ENCODE data around the gene ARHGAP32.

ARHGAP32 gene

DNA sequence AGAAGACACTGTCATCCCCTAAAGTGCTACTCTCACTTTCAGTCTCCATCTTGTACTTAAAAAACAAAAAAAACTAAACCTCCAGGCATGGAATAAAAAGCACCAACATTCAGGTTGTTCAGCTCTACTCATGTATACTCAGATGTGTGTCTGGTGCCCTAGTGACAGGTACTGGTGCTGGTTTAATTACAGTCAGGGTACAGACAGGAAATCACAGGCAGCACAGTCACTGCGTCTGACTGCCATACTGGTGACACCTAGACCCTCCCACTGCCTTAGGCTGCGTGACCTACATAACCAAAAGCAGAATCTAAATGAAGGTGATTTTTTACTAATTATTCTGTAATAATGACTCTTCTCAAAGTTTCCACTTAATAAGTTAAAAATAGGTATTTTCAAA, at the start of gene ARHGAP32:
Gene ARHGAP32, minus strand, starts transcription at position 176 of the 400 bp plus-strand sequence. Its CDS starts 127 bp downstream, at position 49.
- no peak for DNase-seq (ENCODE audit: low read depth)

DNA sequence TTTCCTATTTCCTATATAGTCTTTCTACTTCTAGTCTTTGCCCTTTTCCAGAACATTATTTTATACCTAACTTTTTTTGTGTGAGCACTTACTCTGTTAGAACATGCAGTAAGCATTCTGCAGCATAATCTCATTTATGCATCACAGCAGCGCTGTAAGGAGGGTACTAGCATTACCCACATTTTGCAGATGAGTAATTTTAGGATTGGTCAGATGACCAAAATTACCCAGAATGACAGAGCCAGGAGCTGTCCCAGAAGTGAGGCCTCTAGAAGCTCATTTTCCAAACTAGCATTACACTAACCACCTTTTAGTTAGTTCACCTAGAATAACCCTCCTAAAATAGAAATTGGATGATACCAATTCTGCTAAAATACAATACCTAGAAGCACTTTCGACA, 47.1 kb upstream of the ARHGAP32 start:
- DNase-seq (ENCODE audit: low read depth), result no peak

DNA sequence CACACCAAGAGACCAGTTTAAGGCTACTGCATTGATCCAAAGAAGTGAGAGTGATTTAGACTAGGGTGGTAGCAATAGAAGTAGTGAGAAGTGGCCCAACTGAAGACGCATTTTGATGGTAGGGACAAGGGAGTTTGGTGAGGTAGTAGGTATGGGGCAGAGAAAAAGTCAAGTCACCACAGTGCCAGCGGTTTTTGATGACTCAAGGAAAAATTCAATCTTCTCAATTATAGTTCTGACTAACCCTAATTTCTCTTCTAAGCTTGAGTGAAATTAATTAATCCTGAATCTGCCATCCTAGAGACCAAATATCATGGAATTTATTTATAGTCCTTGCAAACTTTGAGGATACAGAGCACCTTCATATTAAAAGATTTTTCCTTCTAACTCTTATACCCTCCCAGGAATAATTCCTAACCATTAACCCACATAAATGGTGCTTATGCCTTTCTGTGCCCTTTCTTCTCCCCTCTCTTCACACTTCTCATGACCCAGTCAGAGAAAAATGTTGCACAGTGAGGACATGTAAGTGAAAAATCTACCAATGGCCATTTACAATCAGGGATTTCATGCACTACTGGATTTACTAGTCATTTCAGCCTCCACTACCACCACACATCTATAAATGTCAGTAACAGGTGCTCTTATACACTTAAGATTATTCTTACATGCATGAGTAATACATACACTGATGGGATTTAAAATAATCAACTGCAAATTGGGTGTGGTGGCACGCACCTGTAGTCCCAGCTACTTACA, 45.9 kb upstream of the ARHGAP32 start:
- no peak for DNase-seq (ENCODE audit: low read depth)

DNA sequence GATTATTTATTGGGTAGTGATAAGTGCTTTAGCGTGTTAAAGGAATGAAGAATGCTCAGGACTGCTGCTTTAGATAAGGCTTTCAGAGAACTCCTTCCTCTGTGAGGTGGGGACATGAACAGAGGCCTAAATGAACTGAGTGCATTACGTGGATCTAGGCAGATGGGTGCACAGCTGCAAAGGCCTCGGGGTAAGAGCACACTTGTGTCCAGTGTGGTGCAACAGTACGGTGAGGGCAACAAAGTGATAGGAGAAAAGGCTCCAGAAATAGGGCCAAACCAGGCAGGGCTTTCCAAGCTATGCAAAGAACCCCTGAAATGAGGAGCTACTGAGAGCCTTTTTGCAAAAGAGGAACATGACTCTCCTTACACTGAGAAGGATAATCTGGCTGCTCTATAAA, 45.3 kb upstream of the ARHGAP32 start:
- DNase-seq (ENCODE audit: low read depth), result no peak

DNA sequence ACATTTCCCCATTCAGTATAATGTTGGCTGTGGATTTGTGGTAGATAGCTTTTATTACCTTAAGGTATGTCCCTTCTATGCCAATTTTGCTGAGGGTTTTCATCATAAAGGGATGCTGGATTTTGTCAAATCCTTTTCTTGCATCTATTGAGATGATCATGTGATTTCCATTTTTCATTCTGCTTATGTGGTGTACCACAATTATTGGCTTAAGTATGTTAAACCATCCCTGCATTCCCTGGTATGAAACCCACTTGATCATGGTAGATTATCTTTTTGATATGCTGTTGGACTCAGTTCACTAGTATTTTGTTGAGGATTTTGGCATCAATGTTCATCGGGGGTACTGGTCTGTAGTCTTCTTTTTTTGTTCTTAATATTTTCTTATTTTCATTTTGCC, 44.7 kb upstream of the ARHGAP32 start:
- DNase-seq (ENCODE audit: low read depth), result no peak

DNA sequence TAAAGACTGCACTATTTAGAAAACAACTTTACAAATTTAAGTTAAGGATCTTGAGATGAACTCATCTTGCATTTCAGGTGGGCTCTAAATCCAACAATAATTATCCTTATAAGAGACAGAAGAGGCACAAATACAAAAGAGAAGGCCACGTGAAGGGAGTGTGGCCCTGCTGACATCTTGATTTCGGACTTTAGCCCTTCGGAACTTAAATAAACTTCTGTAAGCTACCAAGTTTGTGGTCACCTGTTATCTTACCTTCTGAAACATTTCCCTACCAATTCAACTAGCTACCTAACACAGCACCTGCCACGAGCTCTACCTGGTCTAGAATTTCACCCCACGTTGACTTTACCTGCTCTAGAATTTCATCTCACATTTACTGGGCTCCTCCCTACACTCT, 42.9 kb upstream of the ARHGAP32 start:
- no peak for DNase-seq (ENCODE audit: low read depth)

DNA sequence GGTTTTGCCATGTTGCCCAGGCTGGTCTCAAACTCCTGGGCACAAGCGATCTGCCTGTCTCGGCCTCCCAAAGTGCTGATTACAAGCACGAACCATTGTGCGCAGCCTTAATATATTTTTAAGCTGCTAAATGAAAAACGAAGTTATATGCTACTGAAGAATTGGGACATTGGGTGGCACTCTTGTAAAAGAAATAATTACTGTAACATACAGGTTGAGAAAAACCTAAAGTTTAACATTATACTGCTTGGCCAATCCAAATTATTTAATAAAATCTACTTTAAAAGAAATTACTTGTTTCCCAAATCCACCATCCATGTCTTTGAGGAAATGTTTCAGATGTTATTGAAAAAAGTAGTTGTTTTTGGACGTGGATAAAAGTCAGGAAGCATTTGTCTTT, 37.9 kb upstream of the ARHGAP32 start:
- DNase-seq (ENCODE audit: low read depth), result no peak

DNA sequence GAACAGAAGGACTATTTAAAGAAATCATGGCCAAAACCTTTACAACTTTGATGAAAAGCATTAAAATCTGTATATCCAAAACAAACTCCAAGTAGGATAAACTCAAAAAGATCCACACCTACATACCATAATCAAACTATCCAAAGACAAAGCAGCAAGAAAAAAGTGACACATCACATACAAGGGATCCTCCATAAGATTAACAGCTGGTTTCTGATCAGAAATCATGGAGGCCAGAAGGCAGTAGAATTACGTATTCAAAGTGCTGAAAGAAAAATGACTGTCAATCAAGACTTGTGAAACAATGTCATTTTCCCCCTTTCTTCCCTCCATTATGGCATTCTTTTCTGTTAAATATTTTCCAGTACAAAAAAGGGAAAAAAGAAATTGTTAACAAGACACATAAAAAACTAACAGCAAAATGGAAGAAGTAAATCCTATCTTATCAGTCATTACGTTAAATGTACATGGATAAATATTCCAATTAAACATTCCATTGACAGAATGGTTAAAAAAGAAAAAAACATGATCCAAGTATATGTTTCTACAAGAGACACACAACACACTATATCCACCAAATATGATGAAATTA, 34.2 kb upstream of the ARHGAP32 start:
- DNase-seq (ENCODE audit: low read depth), result no peak

DNA sequence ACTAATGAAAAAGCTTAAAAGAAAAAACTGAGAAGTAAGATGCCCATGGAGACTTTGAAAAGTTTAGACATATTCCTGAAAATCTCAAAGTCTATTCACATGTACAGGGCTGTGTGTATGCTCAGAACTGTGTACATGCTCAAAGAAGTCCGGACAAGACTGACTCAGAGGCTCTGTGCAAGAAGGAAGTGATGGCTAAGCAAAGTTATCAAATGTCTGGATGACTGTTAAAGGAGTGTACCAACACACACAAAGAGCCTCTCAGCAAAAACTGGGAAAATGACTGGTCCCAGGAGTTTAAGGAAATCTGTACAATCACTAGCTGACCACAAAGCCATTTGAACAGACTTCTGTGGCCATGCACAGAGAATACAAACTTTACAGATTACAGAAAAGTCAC, 33.1 kb upstream of the ARHGAP32 start:
- DNase-seq (ENCODE audit: low read depth), result no peak

DNA sequence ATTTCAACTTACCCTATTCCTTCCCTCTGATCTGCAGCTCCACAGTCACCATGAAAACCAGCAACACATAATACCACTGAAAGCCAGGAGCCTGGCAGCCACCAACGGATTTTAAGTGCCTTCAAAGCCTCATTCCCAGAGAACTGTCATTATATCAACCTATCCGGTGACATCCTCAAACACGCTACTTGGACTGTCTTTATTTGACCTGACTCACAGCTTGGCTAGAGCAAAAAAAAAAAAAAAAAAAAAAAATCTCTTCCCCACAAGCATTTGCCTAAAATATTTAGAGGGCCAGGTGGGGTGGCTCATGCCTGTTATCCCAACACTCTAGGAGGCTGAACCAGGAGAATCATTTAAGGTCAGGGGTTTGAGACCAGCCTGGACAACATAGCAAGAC, 32.4 kb upstream of the ARHGAP32 start:
- DNase-seq (ENCODE audit: low read depth), result no peak

DNA sequence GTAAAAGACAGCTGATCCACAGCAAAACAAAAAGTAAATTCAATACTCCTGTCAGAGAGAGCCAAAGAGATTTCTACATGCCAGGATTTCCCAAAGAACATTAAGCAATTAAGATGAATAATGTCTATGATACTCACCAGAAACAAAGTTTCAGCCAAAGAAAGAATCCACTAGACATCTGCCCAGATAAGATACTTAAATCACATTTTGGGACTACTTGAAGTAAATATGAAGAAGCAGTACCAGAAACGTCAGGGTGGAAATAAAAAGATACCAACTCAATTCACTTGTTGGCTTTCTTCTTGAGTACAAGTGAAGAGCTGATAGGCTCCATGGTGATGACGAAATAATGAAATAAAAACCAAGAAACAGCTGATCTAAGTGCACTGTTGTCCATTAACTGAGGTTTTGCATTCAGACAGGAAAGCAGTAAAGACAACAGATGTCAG, 31.6 kb upstream of the ARHGAP32 start:
- DNase-seq (ENCODE audit: low read depth), result no peak

DNA sequence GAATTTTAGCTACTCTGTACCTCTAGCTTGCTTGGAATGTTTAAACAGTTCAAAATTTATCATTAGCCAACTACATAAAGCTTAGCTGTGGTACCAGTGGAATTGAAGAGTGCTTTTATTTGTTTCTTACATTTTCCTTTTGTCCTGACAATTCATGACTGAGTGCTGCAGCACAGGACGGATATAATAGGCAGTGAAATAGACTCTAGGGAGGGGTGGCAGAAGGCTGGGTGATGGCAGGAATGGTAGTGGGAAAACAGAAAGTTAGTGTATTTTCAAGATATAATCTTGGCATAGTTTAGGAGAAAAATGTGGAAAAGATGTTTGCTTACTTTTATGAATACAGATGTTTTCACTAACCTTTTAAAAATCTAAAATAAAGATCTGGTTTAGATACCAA, 31.1 kb upstream of the ARHGAP32 start:
- no peak for DNase-seq (ENCODE audit: low read depth)

DNA sequence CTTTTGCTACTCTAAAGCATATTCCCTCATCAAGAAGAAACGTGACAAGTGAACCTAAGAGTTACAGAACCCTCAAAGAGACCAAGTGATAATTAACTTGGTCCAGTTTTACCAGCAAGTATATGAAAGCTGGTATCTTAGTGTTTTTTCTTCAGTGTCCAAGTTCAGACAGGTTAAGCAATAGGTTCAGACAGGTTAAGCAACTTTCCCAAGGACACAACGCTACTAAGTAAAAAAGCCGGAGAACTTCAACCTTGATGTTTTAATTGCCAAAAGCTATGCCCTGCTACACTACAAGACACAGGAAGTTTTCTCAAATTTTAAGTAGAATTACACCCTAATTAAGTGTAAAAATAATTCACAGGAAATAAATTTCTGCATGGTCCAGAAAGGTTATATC, 30.0 kb upstream of the ARHGAP32 start:
- no peak for DNase-seq (ENCODE audit: low read depth)

DNA sequence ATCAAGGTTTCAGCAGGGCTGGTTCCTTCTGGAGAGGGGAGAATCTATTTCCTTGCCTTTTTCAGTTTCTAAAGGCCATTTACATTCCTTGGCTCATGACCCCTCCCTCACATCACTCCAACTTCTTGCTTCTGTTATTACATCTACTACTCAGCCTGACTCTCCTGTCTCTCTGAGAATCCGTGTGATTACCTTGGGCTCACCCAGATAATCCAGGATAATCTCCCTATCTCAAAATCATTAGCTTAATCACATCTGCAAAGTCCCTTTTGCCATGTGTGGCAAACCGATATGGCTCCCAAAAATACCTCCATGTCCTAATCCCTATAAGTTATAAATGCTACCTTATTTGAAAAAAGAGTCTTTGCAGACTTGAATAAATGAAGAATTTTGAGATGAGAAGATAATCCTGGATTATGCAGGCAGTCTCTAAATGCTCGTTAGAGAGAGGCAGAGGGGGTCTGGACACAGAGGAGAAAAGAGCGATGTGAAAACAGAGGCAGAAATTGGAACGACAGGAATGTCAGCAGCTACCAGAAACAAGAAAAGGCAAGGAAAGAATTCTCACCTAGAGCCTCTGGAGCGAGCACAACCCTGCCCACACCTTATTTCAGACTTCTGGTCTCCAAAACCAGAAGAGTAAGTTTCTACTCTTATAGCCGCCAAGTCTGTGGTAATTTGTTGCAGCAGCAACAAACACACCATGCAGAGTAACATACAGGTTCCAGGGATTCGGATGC, 23.6 kb upstream of the ARHGAP32 start:
- DNase-seq (ENCODE audit: low read depth), result no peak

DNA sequence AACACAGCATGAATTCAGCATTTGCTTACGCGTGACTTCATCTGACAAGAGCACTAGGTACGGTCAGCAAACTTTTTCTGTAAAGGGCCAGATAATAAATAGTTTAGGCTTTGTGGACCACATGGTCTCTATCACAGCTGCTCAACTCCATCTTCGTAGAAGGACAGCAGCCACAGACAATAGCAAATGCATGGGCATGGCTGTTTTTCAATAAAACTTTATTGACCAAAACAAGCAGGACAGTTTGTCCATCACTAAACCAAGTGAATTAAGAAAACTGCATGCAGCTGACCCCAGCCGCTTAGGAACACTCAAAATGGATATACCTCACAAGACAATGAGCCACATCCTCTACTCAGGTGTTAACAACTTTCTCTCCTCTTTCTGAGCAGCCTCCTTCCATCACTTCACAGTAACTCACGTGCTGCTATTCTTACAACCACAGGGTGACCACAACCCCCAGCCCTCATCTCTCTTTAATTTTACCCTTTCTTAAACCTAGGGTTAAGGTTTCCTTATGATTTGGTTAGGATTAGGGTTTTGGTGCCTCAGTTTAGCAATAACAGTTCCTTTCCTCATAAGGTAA, 22.7 kb upstream of the ARHGAP32 start:
- DNase-seq (ENCODE audit: low read depth), result no peak

DNA sequence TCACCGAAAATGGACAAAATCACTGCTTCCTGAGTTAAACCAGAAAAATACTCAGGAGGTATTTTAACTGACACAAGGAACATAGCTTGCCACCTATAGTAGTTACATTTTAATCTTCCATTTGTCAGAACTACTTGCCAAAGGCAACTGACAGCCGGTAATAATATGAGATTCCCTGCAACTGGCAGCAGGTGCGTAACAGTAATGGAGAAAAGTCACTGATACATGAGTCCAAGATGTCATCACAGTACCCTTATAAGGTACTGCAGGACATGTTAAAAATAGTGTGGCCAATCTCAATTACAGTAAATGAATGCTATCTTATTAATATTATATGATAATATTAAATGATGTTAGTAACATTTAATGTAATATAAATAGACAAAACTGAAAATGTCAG, 21.1 kb upstream of the ARHGAP32 start:
- no peak for DNase-seq (ENCODE audit: low read depth)

DNA sequence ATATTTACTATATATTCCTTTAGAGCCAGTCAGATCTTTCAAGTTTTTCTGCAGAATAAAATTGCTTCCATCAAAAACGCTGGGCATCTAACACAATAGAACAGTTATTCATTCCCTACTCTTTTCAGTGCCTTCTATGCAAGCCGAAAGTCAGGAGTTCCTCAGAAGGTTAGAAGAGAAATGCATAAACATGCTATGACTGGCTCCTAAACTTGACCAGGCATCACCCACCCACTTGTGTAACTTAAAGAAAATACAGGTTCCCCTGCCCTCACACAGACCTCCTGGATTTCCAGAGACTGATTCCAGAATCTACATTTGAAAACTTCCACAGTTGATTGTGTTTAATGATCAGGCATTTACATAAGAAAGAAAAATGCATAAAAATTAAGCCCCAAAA, 19.3 kb upstream of the ARHGAP32 start:
- no peak for DNase-seq (ENCODE audit: low read depth)

DNA sequence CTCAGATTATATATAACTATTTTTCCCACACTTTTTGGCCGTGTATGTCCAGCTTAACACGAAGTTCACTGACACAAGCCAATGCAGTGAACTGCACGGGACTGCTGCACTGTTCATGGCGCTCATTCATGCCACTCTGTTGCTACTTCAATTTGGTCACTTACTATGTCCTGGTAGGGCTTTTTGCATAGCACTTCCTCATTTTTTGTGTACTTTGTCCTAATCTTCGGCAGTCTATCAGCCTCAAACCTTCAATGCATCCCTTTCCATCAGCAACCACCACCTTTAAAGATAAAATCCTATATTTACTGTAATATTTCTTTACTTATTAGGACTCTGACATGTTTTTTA, 18.7 kb upstream of the ARHGAP32 start:
- DNase-seq (ENCODE audit: low read depth), result no peak

DNA sequence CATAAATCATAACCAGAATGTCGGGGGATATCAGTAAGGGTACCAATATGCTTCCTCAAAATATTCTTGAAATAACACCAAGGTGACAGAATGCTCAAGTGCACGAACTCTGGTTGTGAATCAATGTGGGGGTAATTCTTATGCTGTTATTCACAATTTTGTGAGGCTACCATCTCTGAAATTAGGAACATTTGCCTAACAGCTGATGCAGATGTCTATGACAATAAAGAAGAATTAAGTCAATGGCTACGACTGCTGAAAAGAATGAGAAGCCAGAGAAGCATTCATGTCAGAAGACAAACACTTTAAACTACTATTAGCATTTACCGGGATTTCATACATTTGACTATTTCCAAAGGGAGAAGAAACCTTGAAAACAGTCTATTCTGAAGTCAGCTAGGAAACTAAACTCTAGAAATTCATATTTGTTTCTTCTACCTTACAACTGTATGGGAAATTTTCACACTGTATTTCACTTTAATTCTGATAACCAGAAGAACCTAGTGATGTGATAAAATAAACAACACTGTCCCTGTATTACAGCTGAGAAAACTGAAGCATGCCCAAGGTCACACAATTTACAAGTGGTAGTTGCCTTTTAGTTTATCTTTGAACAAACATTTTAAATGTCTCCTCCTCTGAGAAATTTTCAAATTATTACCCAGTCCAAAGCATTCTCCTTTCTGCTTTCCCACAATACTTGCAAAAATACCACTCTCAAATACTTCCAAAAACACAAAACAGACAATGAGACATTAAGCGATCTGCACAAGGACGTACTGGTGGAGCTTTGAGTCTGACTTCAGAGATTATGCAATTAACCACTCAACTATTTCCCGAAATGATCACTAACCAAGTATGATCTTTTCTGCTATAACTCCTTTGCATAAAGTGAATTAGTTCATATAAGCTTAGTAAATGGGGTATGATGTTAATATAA, 18.0 kb upstream of the ARHGAP32 start:
- no peak for DNase-seq (ENCODE audit: low read depth)

DNA sequence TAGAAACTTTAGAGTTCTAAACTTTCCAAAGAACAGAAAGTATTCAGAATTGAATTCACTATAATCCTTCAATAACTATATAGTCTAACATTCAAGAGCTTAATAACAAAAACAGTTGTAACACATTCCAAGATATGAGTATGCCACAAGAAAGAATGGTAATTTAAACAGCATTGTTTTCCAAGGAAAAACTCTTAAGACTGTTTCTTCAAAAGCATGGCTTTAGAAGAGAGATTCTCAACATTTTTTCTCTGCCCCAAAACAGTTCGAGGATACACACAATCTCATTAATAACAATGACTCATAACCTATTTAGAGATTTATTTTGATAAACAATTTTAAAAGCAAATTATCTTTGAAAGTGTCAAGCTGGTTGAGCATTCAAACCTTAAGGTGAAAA, 16.7 kb upstream of the ARHGAP32 start:
- no peak for DNase-seq (ENCODE audit: low read depth)

DNA sequence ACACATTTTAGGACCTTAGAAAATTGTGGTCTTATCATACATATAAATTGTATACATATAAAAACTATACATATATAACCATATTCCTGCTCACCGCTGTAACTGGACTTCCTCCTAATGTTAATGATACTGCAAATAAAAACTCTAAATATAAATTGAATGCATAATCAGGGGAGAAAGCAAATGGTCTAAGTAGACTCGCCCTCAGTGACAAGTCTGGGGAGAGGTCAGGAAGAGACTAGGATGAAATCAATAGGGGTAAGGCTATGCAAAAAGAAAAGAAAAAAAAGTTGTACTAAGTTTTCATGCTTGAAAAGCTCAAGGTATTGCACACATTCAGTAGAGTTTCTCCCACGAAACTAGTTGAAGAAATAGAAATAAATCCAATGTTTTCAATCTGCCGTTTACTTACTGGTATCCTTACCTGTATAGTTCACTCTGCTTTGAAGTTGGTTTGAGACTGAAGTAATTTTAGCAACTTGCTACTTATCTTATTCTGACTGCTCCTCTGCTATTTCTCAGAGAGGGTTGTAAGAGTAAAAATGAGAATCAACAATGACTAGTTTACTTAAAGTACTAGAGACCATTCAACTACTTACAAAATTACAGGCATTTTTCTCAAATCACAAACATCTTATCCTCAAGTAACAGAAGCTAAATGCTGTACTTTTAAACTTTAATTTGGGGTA, 12.2 kb upstream of the ARHGAP32 start:
- DNase-seq (ENCODE audit: low read depth), result no peak

Data from stimulated activated CD8-positive, alpha-beta memory T cell treated with anti-CD3 and anti-CD28 coated beads, Interleukin-15, amount 100 ng/mL, for 24 hours (primary cell).